Fibroblast of the aortic adventitia (primary cell): ENCODE measurements around the gene RTF2. TPM values are rescaled to one million over a fixed set of nuclear protein-coding genes. Genes with fewer than 3 reads are reported as not detected.

Experiments
- DNase-seq: peaks from one replicate; pipeline ENCODE4 v3.0.0-alpha.2; 2010; ENCODE audit warnings: low read depth
- H3K4me3 ChIP-seq: 2 replicates; pipeline ENCODE4 v1.5.1; 2011; ENCODE audit warnings: low read depth, mild to moderate bottlenecking, control low read depth, low read length, moderate library complexity
- CTCF ChIP-seq: IDR thresholded peaks from 2 replicates; pipeline ENCODE4 v1.5.1; 2011; ENCODE audit warnings: mild to moderate bottlenecking, low read length, control low read depth, inconsistent platforms; ENCODE audit not compliant: insufficient read depth
- total RNA-seq: library from RNA; depleted of rRNA; stranded (reverse); fragments of >200 nt; gene quantifications from 2 replicates; pipeline ENCODE4 v1.2.3, GENCODE V29; 2012; ENCODE audit warnings: low replicate concordance

Gene RTF2
- total RNA-seq, 1 donor: 61.5 TPM

DNA sequence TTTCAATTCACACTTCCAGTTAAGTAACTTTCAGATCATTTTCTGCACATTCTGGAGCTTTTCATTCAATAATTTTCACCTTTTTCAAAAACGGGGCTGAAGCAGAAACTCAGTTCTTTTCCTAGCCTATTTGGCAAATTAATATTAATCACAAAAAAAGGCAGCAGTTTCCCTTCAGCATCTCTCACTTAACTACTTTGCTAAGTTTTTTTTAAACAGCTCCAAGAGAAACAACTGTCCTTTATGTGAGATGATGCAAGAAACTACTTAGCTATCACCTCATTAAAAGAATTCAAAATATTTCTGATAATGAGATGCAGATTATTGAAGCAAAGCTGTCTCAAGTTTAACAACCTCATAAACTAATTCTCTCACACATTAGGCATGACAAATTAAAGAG lies 44.5 kb upstream of the RTF2 start:
- no peak for TF ChIP-seq CTCF
- H3K4me3 ChIP-seq: no peak overlapping the region
- no peak for DNase-seq

DNA sequence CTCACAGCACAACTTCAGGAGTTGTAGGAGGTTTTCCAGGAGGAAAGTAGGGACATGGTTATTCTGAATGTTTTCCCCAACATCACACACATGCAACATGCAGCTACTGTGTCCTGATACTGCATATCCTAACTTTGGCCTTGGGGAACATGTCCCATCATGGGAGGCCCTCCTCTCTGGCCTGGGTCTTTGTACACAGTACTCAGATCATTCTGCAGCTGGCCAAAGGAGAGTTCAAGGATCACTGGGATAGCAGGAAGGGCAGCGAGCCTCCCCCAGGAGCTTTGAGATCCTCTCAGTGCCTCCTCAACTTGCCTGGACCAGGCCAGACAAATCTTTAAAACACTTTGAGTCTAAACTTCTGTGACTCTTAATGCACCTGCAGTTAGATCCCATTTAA lies 43.5 kb upstream of the RTF2 start:
- no peak overlapping the region for H3K4me3 ChIP-seq
- TF ChIP-seq CTCF: no peak
- no peak for DNase-seq

- DNase-seq: no peak
- H3K4me3 ChIP-seq: no peak overlapping the region
- no peak for TF ChIP-seq CTCF
Measured at GRCh38 chr20:56426026-56426425, 42.4 kb upstream of the RTF2 start.

DNA sequence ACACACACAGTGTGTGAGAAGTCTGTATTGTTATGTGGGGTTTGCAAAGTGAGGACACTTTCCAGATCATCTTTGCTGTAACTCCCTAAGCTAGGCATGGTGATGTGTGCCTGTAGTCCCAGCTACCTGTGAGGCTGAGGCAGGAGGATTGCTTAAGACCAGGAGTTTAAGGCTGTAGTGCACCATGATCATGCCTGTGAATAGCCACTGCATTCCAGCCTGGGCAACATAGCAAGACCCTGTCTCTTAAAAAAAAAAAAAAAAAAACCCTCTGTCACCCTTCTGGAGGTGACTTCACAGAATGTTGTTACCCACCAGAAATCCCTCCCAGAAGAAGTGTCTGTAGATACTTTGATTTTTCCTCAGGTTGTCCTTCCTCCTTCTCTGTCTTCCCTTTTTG lies 41.5 kb upstream of the RTF2 start:
- no peak for TF ChIP-seq CTCF
- no peak overlapping the region for H3K4me3 ChIP-seq
- DNase-seq: no peak

DNA sequence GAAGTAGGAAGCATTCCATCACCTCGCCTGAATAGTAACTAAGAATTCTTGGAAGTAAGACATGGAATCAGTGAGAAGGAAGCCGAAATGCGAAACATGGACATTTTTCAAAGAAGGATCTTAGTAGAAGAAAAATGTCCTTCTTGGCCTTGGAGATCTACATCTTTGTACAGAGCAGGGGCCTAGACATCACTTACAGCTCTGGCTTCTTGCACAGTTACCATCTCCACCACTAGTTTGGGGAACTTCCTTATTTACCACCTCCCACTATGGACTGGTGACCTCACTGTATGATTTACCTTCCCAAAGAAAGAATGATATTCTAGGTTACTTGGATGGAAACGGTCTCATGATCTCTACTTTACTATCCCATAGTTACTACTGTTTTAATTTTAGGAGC lies 40.6 kb upstream of the RTF2 start:
- TF ChIP-seq CTCF: no peak
- no peak for DNase-seq
- no peak overlapping the region for H3K4me3 ChIP-seq

GRCh38 chr20:56428410-56428809 lies 40.0 kb upstream of the RTF2 start:
- DNase-seq: no peak
- no peak for TF ChIP-seq CTCF
- H3K4me3 ChIP-seq: no peak overlapping the region

GRCh38 chr20:56428881-56429280 lies 39.5 kb upstream of the RTF2 start:
- no peak for DNase-seq
- H3K4me3 ChIP-seq: no peak overlapping the region
- TF ChIP-seq CTCF: no peak
